ENCODE measurements around the gene CADM1.

CADM1 gene

GRCh38 chr11:115144914-115145313 lies 359.3 kb downstream of the CADM1 start:
- ATAC-seq (ENCODE audit: low read depth): no peak

GRCh38 chr11:115144014-115144413 lies 360.2 kb downstream of the CADM1 start:
- ATAC-seq (ENCODE audit: low read depth) (no peak), DNase-seq (ENCODE audit: low spot score) (no peak)
- Histone ChIP-seq H3K4me1 (ENCODE audit: insufficient read depth, poor library complexity, severe bottlenecking) (no peaks in the 10 kb centered on the region), H3K27me3 (ENCODE audit: insufficient read depth, poor library complexity, severe bottlenecking) (no peaks in the 10 kb centered on the region), H3K27ac (ENCODE audit: poor library complexity, severe bottlenecking) (no peak overlapping the region), H3K9me3 (ENCODE audit: severe bottlenecking) (no peaks in the 10 kb centered on the region), H3K4me3 (ENCODE audit: severe bottlenecking) (no peak overlapping the region), H3K36me3 (ENCODE audit: low read depth) (no peaks in the 10 kb centered on the region)
- TF ChIP-seq CTCF (IDR thresholded peaks at IDR 0.05; ENCODE audit: poor library complexity, severe bottlenecking): no peak

More at GRCh38 chr11:115144914-115145313, 359.3 kb downstream of the CADM1 start:
- TF ChIP-seq CTCF (IDR thresholded peaks at IDR 0.05; ENCODE audit: poor library complexity, severe bottlenecking): no peak
- Histone ChIP-seq H3K36me3 (ENCODE audit: low read depth) (no peaks in the 10 kb centered on the region), H3K27me3 (ENCODE audit: insufficient read depth, poor library complexity, severe bottlenecking) (no peaks in the 10 kb centered on the region), H3K27ac (ENCODE audit: poor library complexity, severe bottlenecking) (no peak overlapping the region), H3K4me3 (ENCODE audit: severe bottlenecking) (no peak overlapping the region), H3K9me3 (ENCODE audit: severe bottlenecking) (no peaks in the 10 kb centered on the region), H3K4me1 (ENCODE audit: insufficient read depth, poor library complexity, severe bottlenecking) (no peaks in the 10 kb centered on the region)
- DNase-seq (ENCODE audit: low spot score): no peak

- no peaks in the 10 kb centered on the region for H3K36me3 ChIP-seq (ENCODE audit: low read depth)
- no peaks in the 10 kb centered on the region for H3K4me1 ChIP-seq (ENCODE audit: insufficient read depth, poor library complexity, severe bottlenecking)
- no peak overlapping the region for H3K27ac ChIP-seq (ENCODE audit: poor library complexity, severe bottlenecking)
- no peak overlapping the region for H3K4me3 ChIP-seq (ENCODE audit: severe bottlenecking)
- ATAC-seq (ENCODE audit: low read depth) (no peak), DNase-seq (ENCODE audit: low spot score) (no peak)
- no peaks in the 10 kb centered on the region for H3K27me3 ChIP-seq (ENCODE audit: insufficient read depth, poor library complexity, severe bottlenecking)
- TF ChIP-seq CTCF (IDR thresholded peaks at IDR 0.05; ENCODE audit: poor library complexity, severe bottlenecking): no peak
- H3K9me3 ChIP-seq (ENCODE audit: severe bottlenecking): no peaks in the 10 kb centered on the region
Measured at GRCh38 chr11:115141231-115142114, 362.7 kb downstream of the CADM1 start.

- no peaks in the 10 kb centered on the region for H3K9me3 ChIP-seq (ENCODE audit: severe bottlenecking)
- ATAC-seq (ENCODE audit: low read depth) (no peak), DNase-seq (ENCODE audit: low spot score) (no peak)
- H3K4me3 ChIP-seq (ENCODE audit: severe bottlenecking): no peak overlapping the region
- H3K27ac ChIP-seq (ENCODE audit: poor library complexity, severe bottlenecking): no peak overlapping the region
- H3K4me1 ChIP-seq (ENCODE audit: insufficient read depth, poor library complexity, severe bottlenecking): no peaks in the 10 kb centered on the region
- H3K27me3 ChIP-seq (ENCODE audit: insufficient read depth, poor library complexity, severe bottlenecking): no peaks in the 10 kb centered on the region
- H3K36me3 ChIP-seq (ENCODE audit: low read depth): no peaks in the 10 kb centered on the region
- no peak for TF ChIP-seq CTCF (IDR thresholded peaks at IDR 0.05; ENCODE audit: poor library complexity, severe bottlenecking)
Measured at GRCh38 chr11:115135936-115136335, 368.3 kb downstream of the CADM1 start.

GRCh38 chr11:115134926-115135325 lies 369.3 kb downstream of the CADM1 start:
- DNase-seq (ENCODE audit: low spot score): no peak
- no peak overlapping the region for H3K27ac ChIP-seq (ENCODE audit: poor library complexity, severe bottlenecking)
- no peaks in the 10 kb centered on the region for H3K4me1 ChIP-seq (ENCODE audit: insufficient read depth, poor library complexity, severe bottlenecking)
- no peaks in the 10 kb centered on the region for H3K9me3 ChIP-seq (ENCODE audit: severe bottlenecking)
- no peak for ATAC-seq (ENCODE audit: low read depth)
- no peaks in the 10 kb centered on the region for H3K36me3 ChIP-seq (ENCODE audit: low read depth)
- H3K27me3 ChIP-seq (ENCODE audit: insufficient read depth, poor library complexity, severe bottlenecking): no peaks in the 10 kb centered on the region
- no peak for TF ChIP-seq CTCF (IDR thresholded peaks at IDR 0.05; ENCODE audit: poor library complexity, severe bottlenecking)
- no peak overlapping the region for H3K4me3 ChIP-seq (ENCODE audit: severe bottlenecking)

Measured in RWPE2 (cell line).